NT2/D1 (cell line): ENCODE measurements around the gene SERPINE2.

Experiments used
- DNase-seq: peaks from one replicate; pipeline ENCODE4 v3.0.0-alpha.2; 2011; ENCODE audit warnings: low read depth, low spot score
- H3K27me3 ChIP-seq: 2 replicates; pipeline ENCODE4 v1.6.0; 2011; ENCODE audit warnings: mild to moderate bottlenecking; ENCODE audit not compliant: insufficient read length, insufficient read depth
- H3K36me3 ChIP-seq: 2 replicates; pipeline ENCODE4 v1.6.1; 2011; ENCODE audit warnings: mild to moderate bottlenecking, low read length, mixed read lengths; ENCODE audit not compliant: insufficient read depth, insufficient read length
- H3K4me1 ChIP-seq: 2 replicates; pipeline ENCODE4 v1.5.1; 2011; ENCODE audit not compliant: insufficient read depth, insufficient read length
- H3K4me3 ChIP-seq: 2 replicates; pipeline ENCODE4 v1.5.1; 2011; ENCODE audit warnings: low read depth; ENCODE audit not compliant: insufficient read length
- H3K9ac ChIP-seq: 2 replicates; pipeline ENCODE4 v1.6.0; 2011; ENCODE audit warnings: low read depth; ENCODE audit not compliant: insufficient read length
- H3K9me3 ChIP-seq: 2 replicates; pipeline ENCODE4 v1.5.1; 2011; ENCODE audit warnings: mild to moderate bottlenecking, low read length; ENCODE audit not compliant: insufficient read depth
- SUZ12 ChIP-seq: IDR thresholded peaks from 2 replicates; pipeline ENCODE4 v1.6.1; 2011; ENCODE audit not compliant: insufficient read length, insufficient read depth; ENCODE audit errors: extremely low read depth
- YY1 ChIP-seq: IDR thresholded peaks from 2 replicates; pipeline ENCODE4 v1.6.1; 2011; ENCODE audit not compliant: insufficient read length, insufficient read depth
- ZNF274 ChIP-seq: IDR thresholded peaks from 2 replicates; pipeline ENCODE4 v1.6.1; 2011; ENCODE audit warnings: mild to moderate bottlenecking, low read depth, low read length

The SERPINE2 gene

DNA sequence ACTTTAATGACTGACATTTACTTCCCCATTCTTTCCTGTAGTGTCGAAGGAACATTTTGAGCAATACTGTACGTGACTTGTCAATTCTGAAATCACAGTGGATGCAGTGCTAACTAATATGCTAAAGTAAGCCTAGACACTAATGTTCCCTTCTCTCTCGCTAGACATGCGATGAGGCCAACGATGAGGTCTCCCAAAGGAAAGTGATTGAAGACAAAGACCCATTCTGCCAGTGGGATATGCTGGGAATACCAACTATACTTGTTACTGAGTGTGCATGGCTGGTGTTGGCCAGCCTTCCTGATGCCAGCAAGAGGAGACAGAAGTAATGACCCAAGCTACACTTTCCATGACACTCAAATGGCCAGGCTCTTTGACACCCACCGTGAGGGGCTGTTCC, 2.5 kb upstream of the SERPINE2 start:
- H3K4me3 ChIP-seq: no peak overlapping the region
- peaks cover 5% of the 10 kb centered on the region for H3K36me3 ChIP-seq
- H3K9me3 ChIP-seq: no peaks in the 10 kb centered on the region
- peaks cover 42% of the 10 kb centered on the region for H3K27me3 ChIP-seq
- DNase-seq: no peak
- peaks cover 4% of the 10 kb centered on the region for H3K4me1 ChIP-seq
- no peak overlapping the region for H3K9ac ChIP-seq
- TF ChIP-seq YY1: no peak
- TF ChIP-seq SUZ12: no peak
- no peak for TF ChIP-seq ZNF274

DNA sequence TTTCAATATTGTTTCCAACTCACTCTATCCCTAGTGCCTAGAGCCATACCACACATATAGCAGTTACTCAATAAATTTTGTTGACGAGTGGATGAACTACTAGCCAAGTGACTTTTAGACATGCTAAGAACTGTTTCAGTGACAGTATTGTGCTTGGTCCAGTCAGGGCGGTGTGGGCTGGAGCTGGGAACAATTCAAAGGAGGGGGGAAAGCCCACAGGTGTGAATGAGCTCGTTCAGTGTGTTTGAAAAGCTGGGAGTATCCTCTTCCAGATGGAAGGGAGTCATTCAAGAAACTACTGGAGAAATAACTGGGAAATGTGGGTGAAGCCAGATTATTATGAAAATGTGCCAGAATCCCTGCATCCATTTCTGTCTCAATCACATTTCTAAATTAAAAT, 1.7 kb upstream of the SERPINE2 start:
- TF ChIP-seq SUZ12: no peak
- TF ChIP-seq YY1: no peak
- no peak for TF ChIP-seq ZNF274
- H3K27me3 ChIP-seq: peaks cover 42% of the 10 kb centered on the region
- no peaks in the 10 kb centered on the region for H3K9me3 ChIP-seq
- H3K4me1 ChIP-seq: peaks cover 4% of the 10 kb centered on the region
- H3K36me3 ChIP-seq: peaks cover 8% of the 10 kb centered on the region
- DNase-seq: no peak
- no peak overlapping the region for H3K9ac ChIP-seq
- H3K4me3 ChIP-seq: no peak overlapping the region

DNA sequence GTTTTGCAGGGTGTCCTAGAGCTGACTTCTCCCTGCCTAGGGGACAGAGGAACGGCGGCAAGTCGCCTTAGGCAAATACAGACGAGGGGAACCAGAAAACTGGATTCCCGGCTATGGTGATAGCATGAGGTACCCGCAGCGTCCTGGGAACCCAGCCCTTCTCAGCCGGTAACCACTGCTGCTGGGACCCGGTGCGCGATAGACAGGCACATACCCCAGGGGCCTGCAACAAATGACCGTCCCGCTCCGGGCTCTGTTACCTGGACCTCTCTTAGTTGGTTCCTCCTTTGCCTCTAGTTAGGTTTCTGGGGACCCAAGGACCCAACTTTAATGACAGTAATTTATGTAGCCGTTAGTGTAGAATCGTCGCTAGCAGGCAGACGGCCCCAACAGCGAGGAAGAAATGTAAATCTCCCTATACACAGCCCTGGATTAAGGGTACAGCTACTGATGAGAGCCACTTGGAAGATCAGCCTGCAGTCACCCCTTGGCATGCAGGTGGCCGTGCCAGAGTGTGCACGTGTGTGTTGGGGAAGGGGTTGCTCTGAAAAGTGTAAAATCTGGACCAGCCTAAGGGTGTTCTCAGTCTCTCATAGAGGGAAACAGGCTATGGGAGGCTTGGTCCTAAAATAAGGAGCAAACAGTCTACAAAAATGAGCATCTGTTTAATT, 819 bp upstream of the SERPINE2 start:
- Histone ChIP-seq H3K4me3 (peak overlapping the region; percentile 80), H3K9me3 (no peaks in the 10 kb centered on the region), H3K27me3 (peaks cover 42% of the 10 kb centered on the region), H3K9ac (peak overlapping the region; percentile 85), H3K36me3 (peaks cover 14% of the 10 kb centered on the region), H3K4me1 (peaks cover 4% of the 10 kb centered on the region)
- no peak for DNase-seq
- TF ChIP-seq ZNF274 (no peak), YY1 (no peak), SUZ12 (no peak)

GRCh38 chr2:224038830-224039079, 331 bp downstream of the SERPINE2 start:
- TF ChIP-seq SUZ12 (no peak), YY1 (no peak), ZNF274 (no peak)
- DNase-seq: no peak
- H3K4me1 ChIP-seq: peaks cover 6% of the 10 kb centered on the region
- H3K4me3 ChIP-seq: peak overlapping the region; percentile 69
- H3K9me3 ChIP-seq: no peaks in the 10 kb centered on the region; the same call in 1 of the 2 replicates
- peak overlapping the region; percentile 87 for H3K9ac ChIP-seq
- peaks cover 42% of the 10 kb centered on the region for H3K27me3 ChIP-seq
- H3K36me3 ChIP-seq: peaks cover 21% of the 10 kb centered on the region

- Histone ChIP-seq H3K27me3 (peaks cover 41% of the 10 kb centered on the region), H3K9me3 (peaks cover 4% of the 10 kb centered on the region; the same call in 1 of the 2 replicates), H3K36me3 (peaks cover 21% of the 10 kb centered on the region), H3K4me3 (peak overlapping the region; percentile 69), H3K4me1 (peaks cover 6% of the 10 kb centered on the region), H3K9ac (peak overlapping the region; percentile 87)
- peak; percentile 50 for DNase-seq
- TF ChIP-seq SUZ12: no peak
- no peak for TF ChIP-seq ZNF274
- TF ChIP-seq YY1: no peak
Measured at GRCh38 chr2:224038049-224038829, 847 bp downstream of the SERPINE2 start.

DNA sequence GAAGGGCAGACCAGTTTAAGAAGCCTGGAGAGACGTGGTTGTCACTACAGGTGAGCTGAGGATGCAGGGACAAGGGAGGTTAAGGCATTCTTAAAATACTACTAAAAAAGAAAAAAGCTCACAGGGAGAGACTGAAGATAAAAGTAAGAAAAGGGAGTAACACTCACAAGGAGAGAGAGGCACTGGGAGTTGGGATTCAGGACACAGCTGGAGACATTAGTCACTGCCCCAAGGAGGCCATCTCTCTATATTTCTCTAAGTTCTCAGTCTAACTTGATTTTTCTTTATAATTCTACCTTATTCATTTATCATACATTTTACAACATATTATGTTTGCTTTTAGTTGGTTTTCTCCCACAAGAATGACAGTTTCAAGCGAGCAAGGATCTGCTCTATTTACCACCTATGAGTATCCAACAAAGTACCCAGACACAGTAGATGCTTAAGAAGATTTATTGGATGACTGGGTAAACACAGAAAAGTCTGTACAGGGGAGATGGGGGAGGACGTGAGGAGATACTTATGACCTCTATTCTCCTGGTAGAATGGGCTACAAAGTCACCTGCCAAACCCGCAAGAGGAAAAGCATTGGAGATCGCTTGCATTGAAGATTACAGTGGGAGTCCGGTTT, 2.2 kb downstream of the SERPINE2 start:
- no peak overlapping the region for H3K9ac ChIP-seq
- H3K4me1 ChIP-seq: peaks cover 8% of the 10 kb centered on the region

GRCh38 chr2:224034017-224034416, 5.1 kb downstream of the SERPINE2 start:
- TF ChIP-seq SUZ12: no peak
- no peak for TF ChIP-seq ZNF274
- TF ChIP-seq YY1: no peak

More for the DNA sequence above, 2.2 kb downstream of the SERPINE2 start:
- no peak for TF ChIP-seq SUZ12
- no peak for TF ChIP-seq YY1
- TF ChIP-seq ZNF274: no peak
- H3K9me3 ChIP-seq: peaks cover 9% of the 10 kb centered on the region; the same call in 1 of the 2 replicates
- peaks cover 22% of the 10 kb centered on the region for H3K36me3 ChIP-seq
- H3K4me3 ChIP-seq: no peak overlapping the region
- DNase-seq: no peak
- peaks cover 30% of the 10 kb centered on the region for H3K27me3 ChIP-seq

More at GRCh38 chr2:224034017-224034416, 5.1 kb downstream of the SERPINE2 start:
- Histone ChIP-seq H3K9me3 (peaks cover 17% of the 10 kb centered on the region; the same call in 1 of the 2 replicates), H3K36me3 (peaks cover 44% of the 10 kb centered on the region), H3K9ac (no peak overlapping the region), H3K4me3 (no peak overlapping the region), H3K4me1 (peaks cover 8% of the 10 kb centered on the region), H3K27me3 (peaks cover 9% of the 10 kb centered on the region)
- no peak for DNase-seq
